Tibial nerve (tissue), 4 donors: Measurements from ENCODE around the gene PROK1.

Experiments
- CTCF ChIP-seq, 5 experiments: fragments of 200-600 bp in 3 of 5; fragments of 450-650 bp in 2 of 5; sonication (generic) in 3 of 5; IDR thresholded peaks; one replicate each; pipeline ENCODE4 v1.5.1; 2016 to 2019; ENCODE audit warnings: antibody characterized with exemption in 5 of 5, mild to moderate bottlenecking in 3 of 5, moderate library complexity in 2 of 5
- EP300 ChIP-seq, 2 donors: sonication (generic); formaldehyde crosslinking; IDR thresholded peaks; one replicate each; pipeline ENCODE4 v1.6.1; 2017; ENCODE audit warnings: antibody characterized with exemption in 2 of 2, mild to moderate bottlenecking in 1 of 2
- POLR2A ChIP-seq, 2 donors: fragments of 450-650 bp; IDR thresholded peaks; one replicate each; pipeline ENCODE4 v1.6.1; 2017; ENCODE audit warnings: antibody characterized with exemption in 2 of 2, mild to moderate bottlenecking in 2 of 2, moderate library complexity in 2 of 2

DNA sequence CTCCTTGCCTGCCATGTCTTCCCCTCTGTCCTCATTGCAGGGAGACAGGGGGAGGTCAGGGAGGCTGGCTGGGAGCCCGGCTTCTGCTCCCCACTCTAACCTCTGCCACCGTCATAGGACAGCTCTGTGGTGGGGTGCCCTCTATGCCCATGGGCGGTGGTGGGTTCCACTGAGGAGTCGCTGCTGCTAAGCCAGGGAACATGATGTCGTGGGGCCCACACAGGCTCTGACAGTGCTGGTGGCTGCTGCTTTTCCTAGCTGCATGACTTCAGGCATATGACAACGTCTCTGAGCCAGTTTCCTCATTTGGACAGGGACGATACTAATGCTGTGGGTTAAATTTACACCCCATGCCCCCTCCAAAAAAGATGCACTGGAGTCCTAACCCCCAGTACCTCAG, 53.3 kb downstream of the PROK1 start:
- TF ChIP-seq CTCF (IDR thresholded peaks at IDR 0.05), result no peak
- no peak for TF ChIP-seq EP300 (IDR thresholded peaks at IDR 0.05)
- no peak for TF ChIP-seq POLR2A (IDR thresholded peaks at IDR 0.05)
